ENCODE results near the gene GPR173. TPM values are rescaled to one million over a fixed set of nuclear protein-coding genes. Genes with fewer than 3 reads are reported as not detected.

The GPR173 gene
- total and polyA plus RNA-seq, 2 of the 8 experiments (the other 6 are each of a cell fraction or from before 2014, with no cell fraction given) = 7.0 to 11.3 TPM

DNA sequence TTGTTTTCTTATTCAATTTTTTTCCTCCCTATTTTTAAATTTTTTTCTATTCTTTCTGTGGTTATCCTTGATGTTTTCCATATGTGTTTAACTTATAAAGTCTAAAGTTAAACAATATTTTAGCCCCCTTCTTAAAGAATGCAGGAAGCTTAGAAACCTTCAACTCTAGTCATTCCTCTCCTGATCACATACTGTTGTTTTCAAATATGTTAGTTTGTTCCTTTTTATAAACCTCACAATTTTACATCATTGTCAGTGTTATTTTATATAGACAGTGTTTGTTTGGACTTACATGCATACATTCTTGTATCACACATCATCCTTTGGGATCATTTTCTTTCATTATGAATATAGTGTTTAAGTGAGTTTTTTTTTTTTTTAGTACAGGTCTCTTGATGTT is 76.9 kb downstream of the GPR173 start (continued):
- TF ChIP-seq, protein P1, sequence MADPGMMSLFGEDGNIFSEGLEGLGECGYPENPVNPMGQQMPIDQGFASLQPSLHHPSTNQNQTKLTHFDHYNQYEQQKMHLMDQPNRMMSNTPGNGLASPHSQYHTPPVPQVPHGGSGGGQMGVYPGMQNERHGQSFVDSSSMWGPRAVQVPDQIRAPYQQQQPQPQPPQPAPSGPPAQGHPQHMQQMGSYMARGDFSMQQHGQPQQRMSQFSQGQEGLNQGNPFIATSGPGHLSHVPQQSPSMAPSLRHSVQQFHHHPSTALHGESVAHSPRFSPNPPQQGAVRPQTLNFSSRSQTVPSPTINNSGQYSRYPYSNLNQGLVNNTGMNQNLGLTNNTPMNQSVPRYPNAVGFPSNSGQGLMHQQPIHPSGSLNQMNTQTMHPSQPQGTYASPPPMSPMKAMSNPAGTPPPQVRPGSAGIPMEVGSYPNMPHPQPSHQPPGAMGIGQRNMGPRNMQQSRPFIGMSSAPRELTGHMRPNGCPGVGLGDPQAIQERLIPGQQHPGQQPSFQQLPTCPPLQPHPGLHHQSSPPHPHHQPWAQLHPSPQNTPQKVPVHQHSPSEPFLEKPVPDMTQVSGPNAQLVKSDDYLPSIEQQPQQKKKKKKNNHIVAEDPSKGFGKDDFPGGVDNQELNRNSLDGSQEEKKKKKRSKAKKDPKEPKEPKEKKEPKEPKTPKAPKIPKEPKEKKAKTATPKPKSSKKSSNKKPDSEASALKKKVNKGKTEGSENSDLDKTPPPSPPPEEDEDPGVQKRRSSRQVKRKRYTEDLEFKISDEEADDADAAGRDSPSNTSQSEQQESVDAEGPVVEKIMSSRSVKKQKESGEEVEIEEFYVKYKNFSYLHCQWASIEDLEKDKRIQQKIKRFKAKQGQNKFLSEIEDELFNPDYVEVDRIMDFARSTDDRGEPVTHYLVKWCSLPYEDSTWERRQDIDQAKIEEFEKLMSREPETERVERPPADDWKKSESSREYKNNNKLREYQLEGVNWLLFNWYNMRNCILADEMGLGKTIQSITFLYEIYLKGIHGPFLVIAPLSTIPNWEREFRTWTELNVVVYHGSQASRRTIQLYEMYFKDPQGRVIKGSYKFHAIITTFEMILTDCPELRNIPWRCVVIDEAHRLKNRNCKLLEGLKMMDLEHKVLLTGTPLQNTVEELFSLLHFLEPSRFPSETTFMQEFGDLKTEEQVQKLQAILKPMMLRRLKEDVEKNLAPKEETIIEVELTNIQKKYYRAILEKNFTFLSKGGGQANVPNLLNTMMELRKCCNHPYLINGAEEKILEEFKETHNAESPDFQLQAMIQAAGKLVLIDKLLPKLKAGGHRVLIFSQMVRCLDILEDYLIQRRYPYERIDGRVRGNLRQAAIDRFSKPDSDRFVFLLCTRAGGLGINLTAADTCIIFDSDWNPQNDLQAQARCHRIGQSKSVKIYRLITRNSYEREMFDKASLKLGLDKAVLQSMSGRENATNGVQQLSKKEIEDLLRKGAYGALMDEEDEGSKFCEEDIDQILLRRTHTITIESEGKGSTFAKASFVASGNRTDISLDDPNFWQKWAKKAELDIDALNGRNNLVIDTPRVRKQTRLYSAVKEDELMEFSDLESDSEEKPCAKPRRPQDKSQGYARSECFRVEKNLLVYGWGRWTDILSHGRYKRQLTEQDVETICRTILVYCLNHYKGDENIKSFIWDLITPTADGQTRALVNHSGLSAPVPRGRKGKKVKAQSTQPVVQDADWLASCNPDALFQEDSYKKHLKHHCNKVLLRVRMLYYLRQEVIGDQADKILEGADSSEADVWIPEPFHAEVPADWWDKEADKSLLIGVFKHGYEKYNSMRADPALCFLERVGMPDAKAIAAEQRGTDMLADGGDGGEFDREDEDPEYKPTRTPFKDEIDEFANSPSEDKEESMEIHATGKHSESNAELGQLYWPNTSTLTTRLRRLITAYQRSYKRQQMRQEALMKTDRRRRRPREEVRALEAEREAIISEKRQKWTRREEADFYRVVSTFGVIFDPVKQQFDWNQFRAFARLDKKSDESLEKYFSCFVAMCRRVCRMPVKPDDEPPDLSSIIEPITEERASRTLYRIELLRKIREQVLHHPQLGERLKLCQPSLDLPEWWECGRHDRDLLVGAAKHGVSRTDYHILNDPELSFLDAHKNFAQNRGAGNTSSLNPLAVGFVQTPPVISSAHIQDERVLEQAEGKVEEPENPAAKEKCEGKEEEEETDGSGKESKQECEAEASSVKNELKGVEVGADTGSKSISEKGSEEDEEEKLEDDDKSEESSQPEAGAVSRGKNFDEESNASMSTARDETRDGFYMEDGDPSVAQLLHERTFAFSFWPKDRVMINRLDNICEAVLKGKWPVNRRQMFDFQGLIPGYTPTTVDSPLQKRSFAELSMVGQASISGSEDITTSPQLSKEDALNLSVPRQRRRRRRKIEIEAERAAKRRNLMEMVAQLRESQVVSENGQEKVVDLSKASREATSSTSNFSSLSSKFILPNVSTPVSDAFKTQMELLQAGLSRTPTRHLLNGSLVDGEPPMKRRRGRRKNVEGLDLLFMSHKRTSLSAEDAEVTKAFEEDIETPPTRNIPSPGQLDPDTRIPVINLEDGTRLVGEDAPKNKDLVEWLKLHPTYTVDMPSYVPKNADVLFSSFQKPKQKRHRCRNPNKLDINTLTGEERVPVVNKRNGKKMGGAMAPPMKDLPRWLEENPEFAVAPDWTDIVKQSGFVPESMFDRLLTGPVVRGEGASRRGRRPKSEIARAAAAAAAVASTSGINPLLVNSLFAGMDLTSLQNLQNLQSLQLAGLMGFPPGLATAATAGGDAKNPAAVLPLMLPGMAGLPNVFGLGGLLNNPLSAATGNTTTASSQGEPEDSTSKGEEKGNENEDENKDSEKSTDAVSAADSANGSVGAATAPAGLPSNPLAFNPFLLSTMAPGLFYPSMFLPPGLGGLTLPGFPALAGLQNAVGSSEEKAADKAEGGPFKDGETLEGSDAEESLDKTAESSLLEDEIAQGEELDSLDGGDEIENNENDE (IDR thresholded peaks at IDR 0.05; ENCODE audit: insufficient replicate concordance, low read length) = no peak
- TF ChIP-seq POLR2A (IDR thresholded peaks at IDR 0.05; ENCODE audit: control extremely low read depth in 1 of 2, low read depth in 2 of 2, low read length in 2 of 2) (no peak), CREB1 (IDR thresholded peaks at IDR 0.05) (no peak)
- TF ChIP-seq, protein P2, sequence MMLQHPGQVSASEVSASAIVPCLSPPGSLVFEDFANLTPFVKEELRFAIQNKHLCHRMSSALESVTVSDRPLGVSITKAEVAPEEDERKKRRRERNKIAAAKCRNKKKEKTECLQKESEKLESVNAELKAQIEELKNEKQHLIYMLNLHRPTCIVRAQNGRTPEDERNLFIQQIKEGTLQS (IDR thresholded peaks at IDR 0.05; ENCODE audit: insufficient read depth, low read depth, low read length) = no peak
